ENCODE results near the gene ENTPD6. TPM values are rescaled to one million over a fixed set of nuclear protein-coding genes. Genes with fewer than 3 reads are reported as not detected.
"Not testable (repeated sequence)": the region's sequence is repeated elsewhere in the genome, so short reads cannot be mapped to it uniquely, and the experiment has no call there.

ENTPD6 gene
- total RNA-seq, 4 donors from 2014 or later, result 62.2 to 114 (median 67.0) TPM

- no peaks in the 10 kb centered on the region for H3K36me3 ChIP-seq
- H3K4me1 ChIP-seq, result no peaks in the 10 kb centered on the region
- peaks cover 0 to 9% (median 0%) of the 10 kb centered on the region in 4 donors for H3K9me3 ChIP-seq
- H3K27me3 ChIP-seq, result no peaks in the 10 kb centered on the region
- no peak for DNase-seq (ENCODE audit: low spot score in 2 of 2)
- no peak overlapping the region for H3K27ac ChIP-seq
- TF ChIP-seq POLR2A (IDR thresholded peaks at IDR 0.05), result no peak
- TF ChIP-seq EP300 (IDR thresholded peaks at IDR 0.05), result no peak
- no peak for TF ChIP-seq CTCF (IDR thresholded peaks at IDR 0.05)
- H3K4me3 ChIP-seq, result no peak overlapping the region
These were observed 30.4 kb upstream of the ENTPD6 start for GRCh38 chr20:25165128-25165527.

GRCh38 chr20:25166105-25166782, 29.3 kb upstream of the ENTPD6 start:
- not testable (repeated sequence) for H3K27me3 ChIP-seq; H3K36me3 ChIP-seq; H3K27ac ChIP-seq; DNase-seq (ENCODE audit: low spot score in 2 of 2); H3K4me1 ChIP-seq; H3K9me3 ChIP-seq; H3K4me3 ChIP-seq
- 100% methylated on average over 1 of the region's 2 CpGs; no CpG with 5 or more reads in 1 of the 2 donors for WGBS, 2 donors

- no peaks in the 10 kb centered on the region for H3K36me3 ChIP-seq
- no peak for DNase-seq (ENCODE audit: low spot score in 2 of 2)
- TF ChIP-seq POLR2A (IDR thresholded peaks at IDR 0.05), result no peak
- TF ChIP-seq EP300 (IDR thresholded peaks at IDR 0.05), result no peak
- TF ChIP-seq CTCF (IDR thresholded peaks at IDR 0.05), result no peak
- 54 to 65% methylated on average over 2 of the region's 2 CpGs for WGBS, 2 donors
- no peaks in the 10 kb centered on the region for H3K4me1 ChIP-seq
- H3K27ac ChIP-seq, result no peak overlapping the region
- H3K4me3 ChIP-seq, result no peak overlapping the region
- H3K27me3 ChIP-seq, result no peaks in the 10 kb centered on the region
- no peaks in the 10 kb centered on the region for H3K9me3 ChIP-seq
These were observed 22.2 kb upstream of the ENTPD6 start for GRCh38 chr20:25173321-25173720.

- H3K9me3 ChIP-seq, result no peaks in the 10 kb centered on the region
- no peak overlapping the region for H3K27ac ChIP-seq
- H3K27me3 ChIP-seq, result no peaks in the 10 kb centered on the region
- H3K4me1 ChIP-seq, result peaks cover 0 to 3% (median 0%) of the 10 kb centered on the region in 4 donors
- H3K36me3 ChIP-seq, result no peaks in the 10 kb centered on the region
- H3K4me3 ChIP-seq, result no peak overlapping the region
- DNase-seq (ENCODE audit: low spot score in 2 of 2), result no peak
- TF ChIP-seq POLR2A (IDR thresholded peaks at IDR 0.05) (no peak), CTCF (IDR thresholded peaks at IDR 0.05) (no peak), EP300 (IDR thresholded peaks at IDR 0.05) (no peak)
These were observed 21.6 kb upstream of the ENTPD6 start for GRCh38 chr20:25173886-25174308.

GRCh38 chr20:25176184-25176583, 19.3 kb upstream of the ENTPD6 start:
- TF ChIP-seq POLR2A (IDR thresholded peaks at IDR 0.05) (no peak), EP300 (IDR thresholded peaks at IDR 0.05) (no peak), CTCF (IDR thresholded peaks at IDR 0.05) (no peak)
- H3K27ac ChIP-seq, result no peak overlapping the region
- no peaks in the 10 kb centered on the region for H3K9me3 ChIP-seq
- DNase-seq (ENCODE audit: low spot score in 2 of 2), result no peak
- H3K36me3 ChIP-seq, result no peaks in the 10 kb centered on the region
- no peaks in the 10 kb centered on the region for H3K27me3 ChIP-seq
- no peak overlapping the region for H3K4me3 ChIP-seq
- whole genome bisulfite sequencing, 2 donors, result 68 to 78% methylated on average over 3 of the region's 3 CpGs
- H3K4me1 ChIP-seq, result peaks cover 0 to 6% (median 0%) of the 10 kb centered on the region in 4 donors
